ENCODE results near the gene SDCCAG8.

SDCCAG8 gene

GRCh38 chr1:243420016-243420945 is 164.4 kb downstream of the SDCCAG8 start:
- DNase-seq (ENCODE audit: low spot score) = no peak

- DNase-seq (ENCODE audit: low spot score) = no peak
These were observed 165.3 kb downstream of the SDCCAG8 start for GRCh38 chr1:243420946-243421685.

- DNase-seq (ENCODE audit: low spot score) = no peak
These were observed 165.9 kb downstream of the SDCCAG8 start for GRCh38 chr1:243421784-243422183.

- DNase-seq (ENCODE audit: low spot score) = no peak
These were observed 166.5 kb downstream of the SDCCAG8 start for GRCh38 chr1:243422362-243422761.

GRCh38 chr1:243428084-243428483 is 172.2 kb downstream of the SDCCAG8 start:
- no peak for DNase-seq (ENCODE audit: low spot score)

GRCh38 chr1:243428617-243429342 is 172.9 kb downstream of the SDCCAG8 start:
- DNase-seq (ENCODE audit: low spot score) = no peak

- DNase-seq (ENCODE audit: low spot score) = no peak
These were observed 175.8 kb downstream of the SDCCAG8 start for GRCh38 chr1:243431591-243431990.

- DNase-seq (ENCODE audit: low spot score) = no peak
These were observed 176.3 kb downstream of the SDCCAG8 start for GRCh38 chr1:243432136-243432535.

GRCh38 chr1:243433737-243434370 is 178.0 kb downstream of the SDCCAG8 start:
- DNase-seq (ENCODE audit: low spot score) = no peak

- DNase-seq (ENCODE audit: low spot score) = no peak
These were observed 178.8 kb downstream of the SDCCAG8 start for GRCh38 chr1:243434594-243434993.

- DNase-seq (ENCODE audit: low spot score) = peak; percentile 12
These were observed 180.0 kb downstream of the SDCCAG8 start for GRCh38 chr1:243435836-243436235.

- no peak for DNase-seq (ENCODE audit: low spot score)
These were observed 182.3 kb downstream of the SDCCAG8 start for GRCh38 chr1:243438146-243438545.

GRCh38 chr1:243438815-243439214 is 183.0 kb downstream of the SDCCAG8 start:
- no peak for DNase-seq (ENCODE audit: low spot score)

- DNase-seq (ENCODE audit: low spot score) = no peak
These were observed 184.6 kb downstream of the SDCCAG8 start for GRCh38 chr1:243440406-243440805.

GRCh38 chr1:243441601-243442000 is 185.8 kb downstream of the SDCCAG8 start:
- DNase-seq (ENCODE audit: low spot score) = no peak

- no peak for DNase-seq (ENCODE audit: low spot score)
These were observed 187.7 kb downstream of the SDCCAG8 start for GRCh38 chr1:243443557-243443956.

- DNase-seq (ENCODE audit: low spot score) = peak; percentile 86
These were observed 191.5 kb downstream of the SDCCAG8 start for GRCh38 chr1:243447347-243447746.

- no peak for DNase-seq (ENCODE audit: low spot score)
These were observed 192.0 kb downstream of the SDCCAG8 start for GRCh38 chr1:243447844-243448243.

- no peak for DNase-seq (ENCODE audit: low spot score)
These were observed 193.5 kb downstream of the SDCCAG8 start for GRCh38 chr1:243449373-243449772.

GRCh38 chr1:243452092-243452491 is 196.3 kb downstream of the SDCCAG8 start:
- no peak for DNase-seq (ENCODE audit: low spot score)

- no peak for DNase-seq (ENCODE audit: low spot score)
These were observed 198.6 kb downstream of the SDCCAG8 start for GRCh38 chr1:243454328-243454997.

All from hematopoietic multipotent progenitor cell treated with erythropoietin and hydrocortisone succinate and interleukin-3 and kit ligand, for 15 days (in vitro differentiated cells).